ENCODE results near the gene ANKRD18A.

DNA sequence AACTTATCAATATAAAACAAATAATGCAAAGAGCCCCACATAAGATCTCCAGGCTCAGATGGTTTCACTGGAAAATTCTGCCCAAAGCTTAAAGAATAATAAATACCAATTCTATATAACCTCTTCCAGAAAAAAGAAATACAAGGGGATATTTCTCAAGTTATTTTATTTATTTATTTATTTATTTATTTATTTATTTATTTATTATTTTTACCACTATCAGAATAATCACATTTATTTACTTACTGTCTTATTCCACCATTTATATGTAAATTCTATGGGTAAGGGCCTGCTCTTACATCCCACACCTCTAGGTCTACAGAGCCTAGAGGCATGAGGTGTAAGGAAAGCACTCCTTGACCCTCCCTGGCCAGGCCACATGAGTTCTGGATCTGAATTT lies 91.1 kb downstream of the ANKRD18A start:
- no peak for TF ChIP-seq ZNF674 (CRISPR knock-in tag; IDR thresholded peaks at IDR 0.05; ENCODE audit: low read depth)
- no peak for TF ChIP-seq POLR2AphosphoS2 (IDR thresholded peaks at IDR 0.05; ENCODE audit: low read depth, low read length)
- no peak for TF ChIP-seq BHLHE40 (IDR thresholded peaks at IDR 0.05; ENCODE audit: low read length)
- TF ChIP-seq, protein P1, sequence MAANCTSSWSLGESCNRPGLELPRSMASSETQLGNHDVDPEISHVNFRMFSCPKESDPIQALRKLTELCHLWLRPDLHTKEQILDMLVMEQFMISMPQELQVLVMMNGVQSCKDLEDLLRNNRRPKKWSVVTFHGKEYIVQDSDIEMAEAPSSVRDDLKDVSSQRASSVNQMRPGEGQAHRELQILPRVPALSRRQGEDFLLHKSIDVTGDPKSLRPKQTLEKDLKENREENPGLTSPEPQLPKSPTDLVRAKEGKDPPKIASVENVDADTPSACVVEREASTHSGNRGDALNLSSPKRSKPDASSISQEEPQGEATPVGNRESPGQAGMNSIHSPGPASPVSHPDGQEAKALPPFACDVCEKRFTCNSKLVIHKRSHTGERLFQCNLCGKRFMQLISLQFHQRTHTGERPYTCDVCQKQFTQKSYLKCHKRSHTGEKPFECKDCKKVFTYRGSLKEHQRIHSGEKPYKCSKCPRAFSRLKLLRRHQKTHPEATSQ (CRISPR knock-in tag; IDR thresholded peaks at IDR 0.05; ENCODE audit: borderline replicate concordance): no peak
- no peak for TF ChIP-seq GTF2F1 (IDR thresholded peaks at IDR 0.05; ENCODE audit: low read length)
- TF ChIP-seq, protein P2, sequence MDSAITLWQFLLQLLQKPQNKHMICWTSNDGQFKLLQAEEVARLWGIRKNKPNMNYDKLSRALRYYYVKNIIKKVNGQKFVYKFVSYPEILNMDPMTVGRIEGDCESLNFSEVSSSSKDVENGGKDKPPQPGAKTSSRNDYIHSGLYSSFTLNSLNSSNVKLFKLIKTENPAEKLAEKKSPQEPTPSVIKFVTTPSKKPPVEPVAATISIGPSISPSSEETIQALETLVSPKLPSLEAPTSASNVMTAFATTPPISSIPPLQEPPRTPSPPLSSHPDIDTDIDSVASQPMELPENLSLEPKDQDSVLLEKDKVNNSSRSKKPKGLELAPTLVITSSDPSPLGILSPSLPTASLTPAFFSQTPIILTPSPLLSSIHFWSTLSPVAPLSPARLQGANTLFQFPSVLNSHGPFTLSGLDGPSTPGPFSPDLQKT (CRISPR knock-in tag; IDR thresholded peaks at IDR 0.05; ENCODE audit: borderline replicate concordance): no peak
- no peak for TF ChIP-seq SMC3 (IDR thresholded peaks at IDR 0.05; ENCODE audit: low read length)
- no peak for TF ChIP-seq ZNF24 (IDR thresholded peaks at IDR 0.05)
- TF ChIP-seq IRX3 (CRISPR knock-in tag; IDR thresholded peaks at IDR 0.05; ENCODE audit: borderline replicate concordance, low read depth): no peak
- no peak for TF ChIP-seq POLR2AphosphoS5 (IDR thresholded peaks at IDR 0.05; ENCODE audit: low read depth, low read length)
- no peak for TF ChIP-seq RNF2 (conservative IDR thresholded peaks at IDR 0.05; ENCODE audit: low read depth)
- no peak for TF ChIP-seq ZNF740 (CRISPR knock-in tag; IDR thresholded peaks at IDR 0.05)
- TF ChIP-seq E2F1 (CRISPR knock-in tag; IDR thresholded peaks at IDR 0.05): no peak
